ENCODE results near the gene ARHGAP4.

ARHGAP4 gene

GRCh38 chrX:153877571-153878261 is 48.3 kb downstream of the ARHGAP4 start:
- DNase-seq, result no peak

DNA sequence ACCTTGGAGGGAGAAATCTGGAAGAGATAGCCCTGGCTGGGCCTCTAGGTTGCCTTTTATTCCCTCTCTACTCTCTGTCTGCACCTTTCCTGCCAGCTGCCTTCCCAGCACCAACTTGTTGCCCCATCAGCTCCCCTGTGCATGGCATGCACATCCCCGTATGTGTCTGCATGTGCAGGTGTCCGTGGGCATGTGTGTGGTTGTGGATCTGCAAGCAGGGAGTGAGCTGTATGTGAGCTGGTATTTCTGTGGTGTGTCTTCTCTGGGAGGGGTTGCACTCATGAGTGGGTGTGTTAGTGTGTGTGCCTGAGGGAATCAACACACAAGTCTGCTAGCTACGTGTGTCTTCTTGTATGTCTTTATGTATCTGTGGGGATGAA is 50.0 kb downstream of the ARHGAP4 start:
- no peak for DNase-seq

DNA sequence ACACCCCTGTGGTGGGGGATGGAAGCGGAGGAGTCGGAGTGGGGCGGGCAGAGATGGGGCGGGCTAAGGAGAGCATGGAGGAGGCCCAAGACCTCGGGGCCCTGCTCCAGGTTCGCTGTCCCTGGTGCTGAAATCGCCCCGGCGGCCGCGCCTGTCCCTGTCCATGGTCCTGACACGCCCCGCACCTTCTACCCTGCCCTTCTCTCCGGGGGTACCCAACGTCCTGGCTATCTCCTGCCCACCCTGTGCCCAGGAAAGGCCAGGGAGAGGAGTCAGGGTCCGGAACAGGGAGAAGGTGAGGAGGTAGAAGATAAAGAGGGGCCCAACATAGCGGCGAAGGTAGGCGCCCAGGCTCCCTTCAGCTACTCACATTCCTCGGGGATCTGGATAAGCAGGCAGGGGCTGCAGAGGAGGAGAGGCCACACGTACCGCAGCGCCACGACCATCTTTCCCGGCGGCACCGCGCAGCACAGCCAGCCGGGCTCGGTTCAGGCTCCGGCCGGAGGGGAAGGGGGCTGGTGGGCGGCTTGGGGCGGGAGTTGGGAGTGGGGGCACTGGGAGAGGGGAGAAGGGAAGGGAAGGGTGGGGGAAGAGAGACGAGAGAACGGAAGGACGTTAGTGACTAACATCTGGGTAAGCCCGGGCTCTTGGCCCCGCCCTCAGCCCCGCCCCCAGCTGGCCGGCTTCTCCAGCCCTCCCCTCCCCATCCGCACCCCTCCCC is 50.5 kb downstream of the ARHGAP4 start:
- no peak for DNase-seq

GRCh38 chrX:153874366-153875125 is 51.5 kb downstream of the ARHGAP4 start:
- no peak for DNase-seq

DNA sequence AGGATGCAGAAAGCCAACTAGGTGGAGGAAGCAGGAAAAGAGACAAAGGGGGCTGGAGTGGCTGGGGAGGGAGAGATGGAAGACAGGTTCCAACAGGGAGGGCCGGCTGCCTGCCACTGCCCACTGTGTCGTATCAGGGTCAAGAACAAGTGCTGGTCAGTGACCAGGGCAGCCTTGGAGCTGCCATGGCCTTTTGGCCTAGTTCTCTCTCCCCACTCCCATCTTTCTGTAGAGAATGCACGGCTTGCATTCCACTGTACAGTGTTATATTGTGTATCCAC is 52.0 kb downstream of the ARHGAP4 start:
- DNase-seq, result no peak

DNA sequence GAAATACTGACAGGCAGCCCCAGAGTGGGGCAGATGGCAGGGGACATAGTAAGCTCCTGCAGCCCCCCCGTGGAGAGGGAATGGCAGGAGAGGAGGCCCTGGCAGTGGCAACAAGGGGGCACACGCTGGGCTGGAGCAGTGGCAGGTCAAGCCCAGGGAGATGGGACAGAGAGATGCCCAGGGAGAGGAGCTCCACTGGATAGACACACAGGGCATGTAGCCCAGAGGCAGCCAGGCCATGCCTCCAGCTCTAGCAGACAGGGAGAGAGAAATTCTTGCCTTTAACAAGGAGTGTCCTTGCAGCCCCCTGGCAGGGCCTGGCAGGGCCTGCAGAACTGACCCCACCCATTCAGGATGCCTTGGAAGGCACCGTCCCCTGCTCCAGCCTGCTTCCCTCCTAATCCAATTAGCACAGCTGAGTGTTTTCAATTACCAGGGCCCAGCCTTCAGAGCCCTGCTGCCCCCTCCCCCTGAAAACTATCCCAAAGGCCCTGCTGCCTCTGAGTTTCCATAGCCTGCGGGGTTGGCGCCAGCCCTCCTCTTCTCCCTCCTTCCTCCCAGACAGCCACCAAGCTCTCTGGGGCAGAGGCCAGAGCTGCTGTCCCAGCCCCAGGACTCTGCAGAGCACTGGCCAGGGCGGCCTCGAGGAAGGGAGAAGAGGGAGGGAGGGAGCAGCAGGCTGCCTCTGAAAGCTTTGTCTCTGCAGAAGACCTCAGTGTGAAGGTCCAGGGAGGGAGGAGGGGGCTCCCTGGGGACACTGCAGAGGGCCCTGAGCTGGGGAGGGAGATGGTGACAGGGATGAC is 52.6 kb downstream of the ARHGAP4 start:
- DNase-seq, result no peak

GRCh38 chrX:153871946-153872878 is 53.9 kb downstream of the ARHGAP4 start:
- DNase-seq, result no peak

DNA sequence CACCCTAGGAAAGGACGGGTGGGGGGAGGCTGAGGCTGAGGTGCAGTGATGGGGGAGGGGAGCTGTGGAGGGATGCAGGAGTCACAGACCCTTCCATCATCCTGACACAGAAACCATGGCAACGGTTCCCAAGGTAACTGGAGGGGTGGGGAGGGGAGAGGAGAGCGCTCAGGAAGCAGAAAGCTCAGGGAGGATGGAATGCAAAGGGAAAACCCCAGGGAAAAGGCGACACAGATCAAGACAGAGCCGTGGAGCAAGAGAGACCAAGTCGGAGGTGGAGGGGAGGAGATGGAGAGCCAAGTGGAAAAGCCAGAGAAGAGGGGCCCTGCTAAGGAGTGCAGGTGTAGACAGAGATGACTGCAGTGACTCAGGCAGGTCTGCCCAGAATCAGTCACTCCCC is 54.6 kb downstream of the ARHGAP4 start:
- no peak for DNase-seq

GRCh38 chrX:153870791-153871360 is 55.2 kb downstream of the ARHGAP4 start:
- DNase-seq, result no peak

- no peak for DNase-seq
Observed at GRCh38 chrX:153870288-153870690, 55.8 kb downstream of the ARHGAP4 start.

- DNase-seq, result no peak
Observed at GRCh38 chrX:153869473-153870287, 56.4 kb downstream of the ARHGAP4 start.

DNA sequence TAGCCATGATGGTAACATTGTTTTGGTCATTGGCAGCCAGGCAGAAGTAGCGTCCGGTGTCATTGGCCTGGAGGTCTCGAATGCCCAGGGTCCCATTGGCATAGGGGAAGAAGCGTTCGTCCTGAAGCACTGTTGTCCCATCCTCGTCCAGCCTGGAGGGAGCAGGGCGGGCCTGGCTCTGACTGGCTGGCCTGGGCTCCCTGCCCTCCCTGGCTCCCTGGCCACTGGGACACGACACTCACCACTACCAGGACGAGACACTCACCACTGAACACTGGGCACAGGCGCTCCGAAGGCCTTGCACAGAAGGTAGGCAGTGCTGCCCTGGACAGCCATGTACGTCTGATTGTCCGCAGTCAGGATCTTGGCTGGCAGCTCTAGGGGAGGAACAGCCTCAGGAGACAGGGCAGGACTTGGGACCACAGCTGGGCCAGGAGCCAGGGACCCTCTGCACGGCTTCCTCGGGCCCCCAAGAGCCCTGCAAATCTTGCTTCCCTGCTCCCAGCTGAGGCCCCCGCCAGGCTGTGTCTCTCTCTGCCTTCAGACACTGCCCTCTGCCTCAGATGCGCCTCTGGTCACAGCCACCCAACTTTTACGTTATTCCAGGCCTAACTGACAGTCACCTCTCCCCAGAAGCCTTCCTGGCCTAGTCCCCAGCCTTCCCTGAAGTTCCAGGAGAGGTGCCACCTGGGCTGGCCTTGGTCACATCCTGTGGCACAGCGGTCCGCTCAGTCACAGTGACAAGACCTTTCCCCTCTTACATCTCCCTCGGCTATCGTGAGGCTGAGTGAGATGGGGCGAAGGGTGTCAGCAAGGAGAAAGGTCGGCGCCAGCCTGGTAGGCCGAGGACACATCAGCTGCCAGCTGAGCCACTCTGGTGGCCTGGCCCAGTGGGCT is 57.2 kb downstream of the ARHGAP4 start:
- no peak for DNase-seq

GRCh38 chrX:153867671-153868070 is 58.4 kb downstream of the ARHGAP4 start:
- no peak for DNase-seq

GRCh38 chrX:153867139-153867538 is 58.9 kb downstream of the ARHGAP4 start:
- no peak for DNase-seq

GRCh38 chrX:153866302-153867019 is 59.6 kb downstream of the ARHGAP4 start:
- DNase-seq, result no peak

DNA sequence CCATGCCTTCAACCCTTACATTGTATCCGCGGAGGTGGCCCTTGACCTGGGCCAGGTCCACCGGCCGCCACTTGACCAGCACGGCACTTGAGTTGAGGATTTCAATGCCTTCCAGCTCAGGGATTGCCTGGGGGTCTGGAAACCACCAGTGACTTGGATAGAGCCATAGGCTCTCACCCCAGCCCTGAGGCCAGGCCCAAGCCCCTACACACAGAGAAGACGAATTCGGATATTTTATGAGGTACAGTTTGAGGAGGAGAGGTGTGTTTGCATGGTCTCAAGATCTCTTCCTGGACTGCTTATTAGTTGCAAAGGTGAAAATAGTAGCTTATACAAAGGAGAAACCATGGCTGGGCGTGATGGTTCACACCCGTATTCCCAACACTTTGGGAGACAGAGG is 60.4 kb downstream of the ARHGAP4 start:
- DNase-seq, result no peak

DNA sequence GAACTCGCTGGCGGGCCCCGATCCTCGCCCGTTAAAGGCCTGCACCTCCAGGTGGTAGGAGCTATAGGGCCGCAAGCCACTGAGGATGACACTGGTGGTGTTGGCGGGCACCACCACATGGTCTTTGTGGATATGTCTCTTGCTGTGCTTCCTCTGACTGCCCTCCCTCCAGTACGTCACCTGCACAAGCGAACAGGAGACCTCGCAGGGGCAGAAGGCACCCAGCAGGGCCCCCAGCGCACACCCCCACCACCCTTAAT is 60.8 kb downstream of the ARHGAP4 start:
- DNase-seq, result no peak

DNA sequence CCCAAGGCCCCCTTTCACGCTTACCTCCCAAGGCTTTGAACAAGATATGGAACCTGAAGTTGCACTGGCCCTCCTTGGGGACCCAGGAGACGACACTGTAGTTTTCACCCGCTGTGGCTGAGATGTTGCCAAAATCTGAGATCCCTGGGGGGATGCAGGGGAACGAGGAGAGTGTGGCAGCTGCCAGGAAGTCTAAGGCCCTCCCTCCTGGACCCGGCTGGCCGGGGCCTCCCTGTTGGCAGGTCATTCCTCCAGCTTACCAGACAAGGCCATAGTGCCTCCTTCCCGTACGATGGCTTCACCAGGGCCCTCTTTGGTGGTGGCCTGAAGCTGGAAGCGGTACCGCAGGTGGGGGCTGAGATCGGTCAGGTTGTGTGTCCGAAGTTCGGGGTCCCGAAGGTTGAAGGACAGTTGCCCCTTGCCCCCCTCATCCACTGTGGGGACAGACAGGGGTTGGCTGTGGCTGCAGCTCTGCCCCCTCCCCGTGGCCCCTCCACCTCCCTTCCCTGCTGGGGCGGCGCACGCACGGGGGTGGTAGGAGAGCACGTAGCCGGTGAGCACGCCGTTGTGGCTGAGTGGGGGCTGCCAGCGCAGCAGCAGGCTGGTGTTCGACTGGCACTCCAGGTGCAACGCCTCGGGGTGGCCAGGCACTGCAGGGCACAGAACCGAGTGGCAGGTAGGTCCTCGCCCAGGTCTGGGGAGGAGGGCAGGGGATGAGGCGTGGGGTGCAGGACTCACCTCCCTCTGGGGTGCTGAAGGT is 61.3 kb downstream of the ARHGAP4 start:
- no peak for DNase-seq

DNA sequence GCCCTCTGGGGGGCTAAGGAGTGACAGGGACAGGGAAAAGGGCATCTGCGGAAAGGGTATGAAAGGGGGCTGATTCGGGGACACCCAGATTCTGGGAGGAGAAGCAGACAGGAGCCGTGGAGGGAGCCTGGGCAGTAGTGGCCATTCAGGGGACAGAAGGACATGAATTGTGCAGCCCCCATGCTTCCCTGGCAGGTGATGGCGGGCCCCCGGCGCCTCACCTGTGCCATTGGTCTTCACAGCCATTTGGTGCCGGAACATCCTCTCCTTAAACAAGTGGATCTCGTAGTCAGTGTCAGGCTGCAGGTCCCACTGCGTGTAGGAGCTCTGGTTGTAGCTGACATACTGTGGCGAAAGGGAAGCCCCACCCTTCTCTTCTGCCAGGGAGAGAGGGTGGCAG is 62.0 kb downstream of the ARHGAP4 start:
- no peak for DNase-seq
